SKM-1 treated with dmso at 0.1 percent for 144 hours (cell line): Measurements from ENCODE around the gene BRD1.

ENCODE experiments used
- DNase-seq: peaks from one replicate; lab custom pipeline; 2025; ENCODE audit not compliant: unreplicated experiment; lab: John Stamatoyannopoulos, UW

Gene BRD1

GRCh38 chr22:49803737-49804375 lies 23.8 kb downstream of the BRD1 start:
- DNase-seq = no peak

GRCh38 chr22:49803134-49803533 lies 24.5 kb downstream of the BRD1 start:
- DNase-seq = no peak

DNA sequence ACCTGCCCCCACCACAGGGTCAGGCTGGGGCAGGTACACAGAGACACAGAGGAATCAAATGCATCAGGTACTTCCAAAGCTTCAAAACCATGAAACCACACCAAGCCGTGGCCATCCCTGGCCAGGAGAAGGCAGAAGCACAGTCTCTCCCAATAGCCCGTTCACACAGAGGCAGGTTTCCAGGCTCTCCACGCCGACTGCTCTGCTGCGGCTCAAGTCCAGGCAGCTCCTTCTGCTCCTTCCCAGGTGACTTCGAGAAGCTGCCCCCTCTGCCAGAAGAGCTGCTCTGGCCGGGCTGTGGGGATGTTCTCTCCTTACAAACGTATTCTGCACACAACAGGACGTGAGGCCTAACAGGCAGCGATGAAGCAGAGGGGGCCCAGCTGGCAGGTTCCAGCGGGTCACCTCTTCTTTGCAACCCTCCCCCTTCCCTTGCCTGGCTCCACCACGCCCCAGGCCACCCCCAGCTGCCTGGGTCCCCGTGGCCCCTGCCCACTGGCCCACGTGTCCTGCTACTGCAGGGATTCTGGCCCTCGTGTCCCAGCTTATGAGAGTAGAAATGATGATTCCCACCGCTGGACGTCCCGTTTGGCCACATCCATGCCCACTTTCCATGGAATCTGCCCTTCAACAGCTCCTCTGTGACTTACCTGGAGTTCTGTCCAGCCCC lies 26.1 kb downstream of the BRD1 start:
- no peak for DNase-seq

DNA sequence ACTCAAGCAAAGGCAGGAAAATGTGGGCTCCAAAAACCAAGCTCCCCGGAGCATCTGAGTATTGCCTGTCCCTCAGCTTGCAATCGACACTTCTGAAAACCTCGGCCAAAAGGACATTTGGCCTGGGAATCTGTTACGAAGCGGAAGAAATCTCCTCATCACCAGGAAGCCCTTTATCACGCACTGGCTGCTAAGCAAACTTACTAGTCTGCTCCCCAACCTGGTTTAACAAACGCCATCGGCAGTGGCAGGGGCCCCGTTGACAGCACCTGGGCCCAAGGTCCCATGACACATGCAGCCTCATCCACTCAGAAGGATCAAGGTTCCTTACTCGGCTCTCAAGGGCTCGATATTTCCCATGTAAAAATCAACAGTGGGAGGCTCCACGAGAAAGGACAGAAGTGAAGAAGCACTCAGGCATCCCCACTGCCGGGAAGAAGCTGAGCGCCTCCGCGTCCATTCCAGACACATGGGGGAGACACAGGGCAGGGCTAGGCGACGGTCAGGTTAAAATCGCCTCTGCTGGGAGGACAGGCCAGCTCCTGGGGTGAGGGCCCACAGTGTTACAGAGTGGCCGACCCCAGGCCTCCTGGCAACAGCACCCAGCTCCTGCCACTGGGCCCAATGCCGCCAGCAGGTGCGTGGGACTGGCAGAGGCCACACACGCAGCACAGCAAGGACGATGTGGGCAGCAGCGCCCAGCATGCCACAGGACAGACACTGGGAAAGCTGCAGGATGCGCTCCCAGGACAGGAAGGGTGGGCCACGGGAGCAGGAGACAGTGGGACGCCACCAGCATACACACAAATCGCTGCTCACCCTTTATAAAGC lies 27.1 kb downstream of the BRD1 start:
- no peak for DNase-seq

GRCh38 chr22:49799431-49800075 lies 28.1 kb downstream of the BRD1 start:
- no peak for DNase-seq

- DNase-seq = no peak
These were observed 29.1 kb downstream of the BRD1 start for GRCh38 chr22:49798486-49799151.

GRCh38 chr22:49797706-49798105 lies 30.0 kb downstream of the BRD1 start:
- DNase-seq = no peak

GRCh38 chr22:49796596-49797270 lies 30.9 kb downstream of the BRD1 start:
- DNase-seq = no peak

DNA sequence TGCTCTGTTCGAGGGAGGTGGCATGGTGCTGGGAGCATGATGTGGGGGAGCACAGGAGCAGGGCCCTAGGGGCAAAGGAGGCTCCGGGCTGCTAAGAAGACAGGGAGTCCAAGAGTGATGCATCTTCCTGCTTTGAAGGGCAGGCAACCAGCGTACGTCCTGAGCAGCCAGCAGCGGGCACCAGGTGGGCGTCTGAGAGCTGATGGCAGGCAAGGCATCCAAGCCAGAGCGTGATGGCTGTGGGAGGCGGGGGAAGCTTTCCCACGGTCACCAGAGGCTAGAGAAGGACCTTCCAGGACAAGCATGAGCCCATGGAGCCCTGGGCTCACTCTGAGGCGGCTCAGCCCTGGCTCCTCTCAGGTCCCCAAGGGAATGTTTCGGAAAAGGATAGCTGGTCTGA lies 32.2 kb downstream of the BRD1 start:
- DNase-seq = no peak

- DNase-seq = no peak
These were observed 33.8 kb downstream of the BRD1 start for GRCh38 chr22:49793871-49794270.

- DNase-seq = no peak
These were observed 34.4 kb downstream of the BRD1 start for GRCh38 chr22:49793296-49793695.

DNA sequence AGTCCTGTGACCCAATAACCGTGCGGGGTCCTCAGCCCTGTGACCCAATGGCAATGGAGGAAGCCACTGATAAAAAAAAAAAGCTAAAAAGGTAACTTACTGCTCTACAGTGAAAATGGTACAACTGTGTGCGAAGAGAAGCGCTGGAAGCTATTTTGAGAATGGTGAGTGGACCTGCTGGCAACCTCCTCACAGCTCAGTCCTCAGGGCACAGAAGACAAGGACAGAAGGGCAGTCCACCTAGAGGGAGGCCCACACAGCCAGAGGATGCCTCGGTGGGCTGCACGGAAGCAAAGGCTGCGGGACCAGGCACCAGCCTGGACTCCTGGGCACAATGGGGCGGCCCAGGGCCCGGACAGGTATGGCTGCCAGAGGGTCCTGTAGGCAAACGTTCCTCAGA lies 35.6 kb downstream of the BRD1 start:
- no peak for DNase-seq

DNA sequence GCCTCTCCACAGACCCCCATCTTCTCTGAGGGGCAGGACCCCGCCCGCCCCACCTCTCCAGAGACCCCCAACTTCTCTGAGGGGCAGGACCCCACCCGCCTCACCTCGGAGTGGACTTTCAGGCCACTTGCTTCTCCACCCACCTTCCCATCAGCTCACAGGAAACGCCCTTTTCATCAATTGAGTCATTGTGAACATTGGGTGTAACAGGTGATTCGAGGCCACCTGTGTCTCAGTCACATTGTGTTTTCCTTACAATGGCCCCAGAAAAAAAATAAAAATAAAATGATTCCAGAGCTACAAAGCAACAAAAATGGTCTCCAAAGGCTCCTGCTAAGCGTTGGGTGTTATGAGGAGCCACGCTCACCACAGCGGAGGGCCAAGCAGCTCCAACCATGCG lies 36.0 kb downstream of the BRD1 start:
- no peak for DNase-seq

- no peak for DNase-seq
These were observed 36.8 kb downstream of the BRD1 start for GRCh38 chr22:49790912-49791311.

DNA sequence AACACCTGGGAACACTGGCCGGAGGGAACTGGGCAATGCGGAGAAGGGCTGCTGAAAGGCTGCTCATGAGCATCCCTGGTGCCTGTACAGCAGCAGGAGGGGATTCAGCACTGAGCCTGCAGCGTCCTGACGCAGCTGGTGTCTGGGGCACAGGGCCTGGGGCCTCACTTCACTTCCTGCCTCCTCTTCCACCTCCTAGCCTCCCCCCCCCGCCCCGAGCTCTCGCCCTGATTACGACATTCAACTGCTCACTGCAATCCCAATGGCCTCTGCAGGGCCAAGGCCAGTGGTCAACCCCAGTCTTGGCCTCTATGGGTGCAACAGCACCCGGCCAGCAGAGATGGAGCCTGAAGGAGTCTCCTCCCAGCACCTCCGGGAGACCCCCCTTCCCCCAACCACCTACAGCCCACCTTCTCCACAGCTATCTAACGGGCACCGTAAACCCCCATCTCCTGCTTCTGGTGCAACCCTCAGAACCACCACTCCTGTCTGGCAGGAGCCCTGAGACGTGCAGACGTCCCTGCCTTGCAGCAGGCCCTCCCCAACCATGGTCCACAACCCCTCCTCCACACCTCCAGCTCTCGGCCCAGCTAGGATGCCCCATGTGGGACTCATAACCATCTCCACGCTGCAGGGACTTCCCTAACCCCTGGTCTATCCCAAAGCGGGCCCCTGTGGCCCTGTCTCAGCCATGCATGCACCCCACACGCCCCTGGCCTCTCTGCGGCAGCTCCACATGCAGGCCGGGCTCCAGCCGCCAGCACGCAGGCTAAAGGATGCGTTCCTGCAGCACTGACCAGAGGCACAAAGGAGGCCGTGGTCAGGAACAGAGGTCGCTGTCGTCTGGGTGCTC lies 38.2 kb downstream of the BRD1 start:
- DNase-seq = peak; percentile 82

DNA sequence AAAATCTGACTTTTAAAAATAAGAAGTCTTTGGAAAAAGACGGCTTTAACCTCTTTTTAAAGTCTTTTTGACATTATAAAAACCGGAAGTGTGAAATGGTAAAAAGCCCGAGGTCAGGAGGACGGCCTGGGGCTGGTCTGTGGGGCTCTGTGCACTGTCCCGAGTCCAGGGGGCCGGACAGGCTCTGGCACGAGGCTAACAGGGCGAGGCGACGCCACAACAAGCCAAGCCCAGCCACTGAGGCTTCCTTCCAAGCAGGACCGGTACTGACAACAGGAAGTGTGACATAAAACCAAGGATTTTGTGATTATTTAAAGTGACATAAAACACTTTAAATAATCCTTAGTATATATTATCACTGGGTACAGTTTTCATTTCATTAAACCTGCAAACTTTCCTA lies 39.2 kb downstream of the BRD1 start:
- DNase-seq = no peak

- no peak for DNase-seq
These were observed 39.8 kb downstream of the BRD1 start for GRCh38 chr22:49787861-49788260.

- no peak for DNase-seq
These were observed 40.5 kb downstream of the BRD1 start for GRCh38 chr22:49786976-49787706.
